ENCODE results near the gene MATN4.

DNA sequence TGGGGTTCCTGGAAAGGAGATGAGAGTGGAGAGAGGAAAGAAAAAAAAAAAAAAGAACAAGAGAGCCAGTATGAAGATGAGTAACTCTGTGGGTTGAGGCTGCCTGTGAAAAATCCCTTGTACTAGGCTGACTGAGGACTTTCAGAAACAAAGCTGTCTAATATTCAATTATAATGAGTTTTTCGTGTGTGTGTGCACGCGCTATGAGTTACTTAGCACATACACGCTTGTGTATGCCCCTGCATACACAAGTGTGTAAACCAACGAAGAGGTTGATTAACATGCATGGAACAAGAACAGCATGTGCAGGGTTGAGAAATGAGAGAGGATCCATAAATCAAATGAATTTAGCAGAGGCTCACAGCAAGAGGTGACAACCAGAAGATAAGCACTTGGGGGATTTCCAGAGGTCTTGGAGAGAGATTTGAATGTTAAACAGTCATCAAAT, 6.3 kb downstream of the MATN4 start:
- TF ChIP-seq CTCF (IDR thresholded peaks at IDR 0.05) (no peak), POLR2A (IDR thresholded peaks at IDR 0.05) (no peak)
